Peyer's patch (tissue), 4 donors: ENCODE measurements around the gene CELSR1. TPM values are rescaled to one million over a fixed set of nuclear protein-coding genes. Genes with fewer than 3 reads are reported as not detected.

Experiments used
- DNase-seq, 3 donors: peaks; one replicate each; pipeline ENCODE4 v3.0.0-alpha.2; 2017 to 2019
- H3K27ac ChIP-seq, 4 donors: fragments of 200-600 bp; sonication (generic); one replicate each; pipeline ENCODE4 v1.5.1; 2016 to 2019
- H3K27me3 ChIP-seq, 2 donors: fragments of 200-600 bp; sonication (generic); one replicate each; pipeline ENCODE4 v1.5.1; 2019
- H3K36me3 ChIP-seq, 3 donors: fragments of 200-600 bp; sonication (generic); one replicate each; pipeline ENCODE4 v1.5.1; 2016 to 2019
- H3K4me1 ChIP-seq, 4 donors: fragments of 200-600 bp; sonication (generic); one replicate each; pipeline ENCODE4 v1.5.1; 2016 to 2019
- H3K4me3 ChIP-seq, 4 donors: fragments of 200-600 bp; sonication (generic); 1 replicate in 3 of 4; 2 replicates in 1 of 4; pipeline ENCODE4 v1.5.1; 2016 to 2019; ENCODE audit warnings: mild to moderate bottlenecking in 1 of 4
- H3K9me3 ChIP-seq, 4 donors: fragments of 200-600 bp; sonication (generic); one replicate each; pipeline ENCODE4 v1.5.1; 2016 to 2019; ENCODE audit warnings: mild to moderate bottlenecking in 1 of 4
- CTCF ChIP-seq, 6 experiments: fragments of 450-650 bp in 4 of 6; fragments of 200-600 bp in 2 of 6; sonication (generic) in 1 of 6; IDR thresholded peaks; one replicate each; pipeline ENCODE4 v1.5.1; 2017 to 2019; ENCODE audit warnings: antibody characterized with exemption in 6 of 6, mild to moderate bottlenecking in 3 of 6, moderate library complexity in 1 of 6
- POLR2A ChIP-seq, 2 donors: fragments of 450-650 bp; IDR thresholded peaks; one replicate each; pipeline ENCODE4 v1.5.1; 2017; ENCODE audit warnings: antibody characterized with exemption in 2 of 2, mild to moderate bottlenecking in 2 of 2, moderate library complexity in 2 of 2
- total RNA-seq, 4 donors: library from RNA; depleted of rRNA; stranded (reverse); fragments of >200 nt; gene quantifications; one replicate each; pipeline ENCODE4 v1.1.0, GENCODE V29; 2016

CELSR1 gene
- total RNA-seq, 4 donors from 2014 or later: 1.1 to 22.3 (median 1.5) TPM

GRCh38 chr22:46444390-46444854 lies 93.0 kb downstream of the CELSR1 start:
- Histone ChIP-seq H3K4me3 (no peak overlapping the region), H3K27ac (no peak overlapping the region), H3K4me1 (no peaks in the 10 kb centered on the region), H3K36me3 (no peaks in the 10 kb centered on the region), H3K9me3 (no peaks in the 10 kb centered on the region), H3K27me3 (no peaks in the 10 kb centered on the region)
- DNase-seq: no peak
- TF ChIP-seq CTCF (IDR thresholded peaks at IDR 0.05): no peak
- TF ChIP-seq POLR2A (IDR thresholded peaks at IDR 0.05): no peak

- TF ChIP-seq CTCF (IDR thresholded peaks at IDR 0.05) (no peak), POLR2A (IDR thresholded peaks at IDR 0.05) (no peak)
- Histone ChIP-seq H3K4me3 (no peak overlapping the region), H3K27me3 (no peaks in the 10 kb centered on the region), H3K27ac (no peak overlapping the region), H3K9me3 (no peaks in the 10 kb centered on the region), H3K4me1 (no peaks in the 10 kb centered on the region), H3K36me3 (no peaks in the 10 kb centered on the region)
- no peak for DNase-seq
Observed at GRCh38 chr22:46443850-46444389, 93.5 kb downstream of the CELSR1 start.

GRCh38 chr22:46442217-46442853 lies 95.1 kb downstream of the CELSR1 start:
- no peaks in the 10 kb centered on the region for H3K36me3 ChIP-seq
- no peak overlapping the region for H3K27ac ChIP-seq
- TF ChIP-seq POLR2A (IDR thresholded peaks at IDR 0.05): no peak
- no peak for TF ChIP-seq CTCF (IDR thresholded peaks at IDR 0.05)
- H3K4me3 ChIP-seq: no peak overlapping the region
- no peak for DNase-seq
- no peaks in the 10 kb centered on the region for H3K27me3 ChIP-seq
- no peaks in the 10 kb centered on the region for H3K9me3 ChIP-seq
- H3K4me1 ChIP-seq: no peaks in the 10 kb centered on the region

GRCh38 chr22:46439576-46440465 lies 97.6 kb downstream of the CELSR1 start:
- DNase-seq: no peak
- H3K36me3 ChIP-seq: no peaks in the 10 kb centered on the region
- no peaks in the 10 kb centered on the region for H3K9me3 ChIP-seq
- H3K27me3 ChIP-seq: no peaks in the 10 kb centered on the region
- H3K4me3 ChIP-seq: no peak overlapping the region
- H3K27ac ChIP-seq: no peak overlapping the region
- TF ChIP-seq CTCF (IDR thresholded peaks at IDR 0.05): no peak
- TF ChIP-seq POLR2A (IDR thresholded peaks at IDR 0.05): no peak
- no peaks in the 10 kb centered on the region for H3K4me1 ChIP-seq

GRCh38 chr22:46439111-46439510 lies 98.3 kb downstream of the CELSR1 start:
- TF ChIP-seq CTCF (IDR thresholded peaks at IDR 0.05) (no peak), POLR2A (IDR thresholded peaks at IDR 0.05) (no peak)
- no peak for DNase-seq
- Histone ChIP-seq H3K4me3 (no peak overlapping the region), H3K36me3 (no peaks in the 10 kb centered on the region), H3K27me3 (no peaks in the 10 kb centered on the region), H3K27ac (no peak overlapping the region), H3K9me3 (no peaks in the 10 kb centered on the region), H3K4me1 (no peaks in the 10 kb centered on the region)
